ENCODE measurements around the gene HMCN2.
"Not testable (repeated sequence)": the region's sequence is repeated elsewhere in the genome, so short reads cannot be mapped to it uniquely, and the experiment has no call there.

HMCN2 gene

DNA sequence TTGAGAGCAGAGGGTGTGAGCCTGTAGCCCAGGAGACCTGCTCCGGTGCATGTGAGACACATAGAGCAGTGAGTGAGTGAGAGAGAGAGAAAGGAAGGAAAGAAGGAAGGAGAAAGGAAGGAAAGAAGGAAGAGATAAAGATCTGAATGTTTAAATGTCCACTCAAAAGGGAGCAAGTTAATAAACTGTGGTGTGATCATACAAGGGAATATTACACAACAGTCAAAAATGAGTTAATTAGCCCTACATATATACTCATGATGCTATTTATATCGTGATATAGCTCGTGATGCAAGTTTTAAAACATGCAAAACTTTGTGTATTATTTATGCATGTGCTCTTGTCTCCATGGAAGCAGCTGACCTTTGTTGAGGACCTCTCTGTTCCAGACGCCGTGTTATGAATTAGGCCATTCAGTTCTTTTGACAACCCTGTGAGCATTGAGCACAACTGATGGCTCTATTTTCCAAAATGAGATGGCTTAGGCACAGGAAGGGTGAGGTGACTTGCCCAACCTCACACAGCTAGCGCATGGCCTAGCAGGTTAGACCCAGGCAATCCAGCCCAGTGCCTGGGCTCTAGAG lies 70.6 kb downstream of the HMCN2 start:
- TF ChIP-seq, protein P1, sequence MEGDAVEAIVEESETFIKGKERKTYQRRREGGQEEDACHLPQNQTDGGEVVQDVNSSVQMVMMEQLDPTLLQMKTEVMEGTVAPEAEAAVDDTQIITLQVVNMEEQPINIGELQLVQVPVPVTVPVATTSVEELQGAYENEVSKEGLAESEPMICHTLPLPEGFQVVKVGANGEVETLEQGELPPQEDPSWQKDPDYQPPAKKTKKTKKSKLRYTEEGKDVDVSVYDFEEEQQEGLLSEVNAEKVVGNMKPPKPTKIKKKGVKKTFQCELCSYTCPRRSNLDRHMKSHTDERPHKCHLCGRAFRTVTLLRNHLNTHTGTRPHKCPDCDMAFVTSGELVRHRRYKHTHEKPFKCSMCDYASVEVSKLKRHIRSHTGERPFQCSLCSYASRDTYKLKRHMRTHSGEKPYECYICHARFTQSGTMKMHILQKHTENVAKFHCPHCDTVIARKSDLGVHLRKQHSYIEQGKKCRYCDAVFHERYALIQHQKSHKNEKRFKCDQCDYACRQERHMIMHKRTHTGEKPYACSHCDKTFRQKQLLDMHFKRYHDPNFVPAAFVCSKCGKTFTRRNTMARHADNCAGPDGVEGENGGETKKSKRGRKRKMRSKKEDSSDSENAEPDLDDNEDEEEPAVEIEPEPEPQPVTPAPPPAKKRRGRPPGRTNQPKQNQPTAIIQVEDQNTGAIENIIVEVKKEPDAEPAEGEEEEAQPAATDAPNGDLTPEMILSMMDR (conservative IDR thresholded peaks at IDR 0.05) = no peak
- TF ChIP-seq ZFX (IDR thresholded peaks at IDR 0.05) = no peak
- H3K27ac ChIP-seq = no peak overlapping the region

DNA sequence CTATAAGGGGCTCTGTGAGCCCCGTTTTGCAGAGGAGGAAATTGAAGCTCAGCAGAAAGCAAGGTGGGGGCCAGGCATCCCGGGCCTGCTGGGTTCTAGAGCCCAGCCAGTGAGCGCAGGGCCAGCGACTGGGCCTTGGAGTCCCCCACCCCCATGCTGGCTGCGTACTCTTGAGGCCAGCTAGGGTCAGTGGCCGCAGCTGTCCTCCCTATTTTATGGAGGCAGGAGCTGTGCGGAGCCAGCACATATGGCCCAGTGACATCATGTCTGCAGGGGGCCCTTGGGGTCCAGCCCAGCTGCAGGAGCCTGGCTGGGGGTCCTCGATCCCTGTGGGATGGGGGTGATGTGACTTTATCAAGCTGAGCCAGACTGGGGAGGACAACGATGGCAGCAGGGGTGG lies 71.3 kb downstream of the HMCN2 start:
- no peak overlapping the region for H3K27ac ChIP-seq
- TF ChIP-seq ZFX (IDR thresholded peaks at IDR 0.05) = no peak
- TF ChIP-seq, protein P1 (conservative IDR thresholded peaks at IDR 0.05) = no peak

DNA sequence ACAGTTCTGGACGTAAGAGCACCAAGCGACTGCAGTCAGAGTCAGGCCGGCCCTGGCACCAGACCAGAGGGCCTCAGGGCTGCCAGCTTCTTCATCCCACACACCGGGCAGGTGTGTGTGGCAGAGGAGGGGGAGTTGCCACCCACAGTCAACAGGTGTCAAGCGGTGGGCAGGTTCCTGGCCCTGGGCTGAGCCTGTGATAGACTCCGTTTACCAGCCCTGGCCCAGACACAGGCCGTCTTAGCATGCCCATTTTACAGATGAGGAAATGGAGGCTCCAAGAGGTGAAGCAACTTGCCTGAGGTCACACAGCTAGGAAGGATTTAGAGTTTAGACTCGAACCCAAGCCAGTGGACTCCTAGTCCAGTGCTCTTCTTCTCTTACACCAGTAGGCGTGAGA lies 71.8 kb downstream of the HMCN2 start:
- H3K27ac ChIP-seq = no peak overlapping the region
- TF ChIP-seq ZFX (IDR thresholded peaks at IDR 0.05) = no peak
- TF ChIP-seq, protein P1 (conservative IDR thresholded peaks at IDR 0.05) = no peak

DNA sequence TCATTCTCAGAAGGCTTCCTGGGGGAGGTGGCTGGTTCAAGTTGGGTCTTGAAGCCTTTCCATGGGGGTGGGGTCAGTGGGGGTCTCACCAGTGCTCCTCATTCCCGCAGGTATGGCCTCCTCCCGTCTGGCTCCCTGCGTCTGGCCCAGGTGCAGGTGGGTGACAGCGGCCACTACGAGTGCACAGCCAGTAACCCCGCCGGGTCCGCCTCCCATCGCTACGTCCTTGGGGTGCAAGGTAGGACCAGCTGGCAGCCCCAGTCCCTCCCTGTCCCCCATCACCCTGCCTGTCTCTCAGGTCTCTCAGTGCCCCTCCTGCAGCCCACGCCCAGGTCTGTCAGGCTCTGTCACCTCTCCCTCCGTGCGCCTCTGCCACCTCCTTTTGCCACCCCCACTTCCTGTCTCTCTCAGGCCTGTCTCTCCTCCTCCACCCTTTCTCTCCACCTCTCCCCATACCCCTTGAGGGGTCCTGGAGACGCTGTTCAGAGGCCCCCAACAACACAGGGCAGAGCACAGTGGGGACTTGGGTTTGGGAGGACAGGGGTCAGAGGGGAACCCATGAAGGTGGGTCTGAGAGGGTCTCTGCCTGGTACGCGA lies 72.3 kb downstream of the HMCN2 start:
- no peak overlapping the region for H3K27ac ChIP-seq
- TF ChIP-seq, protein P1 (conservative IDR thresholded peaks at IDR 0.05) = no peak
- no peak for TF ChIP-seq ZFX (IDR thresholded peaks at IDR 0.05)

DNA sequence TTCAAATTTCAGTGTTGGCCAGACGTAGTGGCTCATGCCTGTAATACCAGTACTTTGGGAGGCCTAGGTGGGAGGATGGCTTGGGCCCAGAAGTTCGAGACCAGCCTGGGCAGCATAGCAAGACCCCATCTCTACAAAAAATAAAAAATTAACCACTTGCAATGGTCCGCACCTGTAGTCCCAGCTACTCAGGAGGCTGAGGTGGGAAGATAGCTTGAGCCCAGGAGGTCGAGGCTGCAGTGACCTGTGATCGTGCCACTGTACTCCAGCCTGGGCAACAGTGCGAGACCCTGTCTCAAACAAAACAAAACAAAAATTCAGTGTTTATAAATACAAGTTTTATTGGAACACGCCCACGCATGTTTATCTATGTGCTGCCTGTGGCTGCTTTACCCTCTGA lies 73.3 kb downstream of the HMCN2 start:
- not testable (repeated sequence) for H3K27ac ChIP-seq

DNA sequence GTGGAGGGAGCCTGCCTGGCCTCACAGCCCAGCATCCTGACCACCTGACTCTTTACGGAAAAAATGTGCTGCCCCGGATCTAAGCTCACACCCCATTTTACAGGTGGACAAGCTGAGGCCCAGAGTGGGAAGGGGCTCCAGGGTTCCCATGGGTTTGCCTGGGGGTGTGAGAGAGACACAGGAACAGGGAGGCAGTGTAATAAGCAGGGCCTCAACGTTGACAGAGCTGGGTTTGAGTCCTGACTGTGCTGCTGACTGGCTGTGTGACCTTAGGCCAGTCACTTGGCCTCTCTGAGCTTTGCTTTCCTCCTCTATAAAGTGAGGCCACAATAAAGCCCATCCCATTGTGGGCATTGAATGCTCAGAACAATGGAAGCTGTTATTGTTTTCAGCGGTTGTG lies 73.7 kb downstream of the HMCN2 start:
- TF ChIP-seq ZFX (IDR thresholded peaks at IDR 0.05) = no peak
- TF ChIP-seq, protein P1 (conservative IDR thresholded peaks at IDR 0.05) = no peak
- no peak overlapping the region for H3K27ac ChIP-seq

DNA sequence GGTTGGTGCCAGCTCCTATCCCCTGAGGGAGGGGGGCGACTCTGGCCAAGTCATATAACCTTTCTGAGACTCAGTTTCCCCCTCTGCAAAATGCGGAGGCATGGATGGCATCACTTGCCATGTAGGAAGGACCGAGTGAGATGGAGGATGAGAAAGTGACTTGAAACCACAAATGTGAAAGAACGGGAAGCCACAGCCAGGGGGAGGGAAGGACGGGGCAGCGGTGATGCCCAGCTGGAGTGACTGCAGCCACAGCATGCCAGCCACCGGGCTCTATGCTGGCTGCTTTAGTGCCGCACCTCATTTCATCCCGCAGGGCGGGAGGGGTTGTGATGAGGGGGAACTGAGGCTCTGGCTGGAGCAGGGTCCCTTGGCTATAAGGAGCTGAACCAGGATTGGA lies 74.5 kb downstream of the HMCN2 start:
- H3K27ac ChIP-seq = no peak overlapping the region
- TF ChIP-seq ZFX (IDR thresholded peaks at IDR 0.05) = no peak
- TF ChIP-seq, protein P1 (conservative IDR thresholded peaks at IDR 0.05) = no peak

DNA sequence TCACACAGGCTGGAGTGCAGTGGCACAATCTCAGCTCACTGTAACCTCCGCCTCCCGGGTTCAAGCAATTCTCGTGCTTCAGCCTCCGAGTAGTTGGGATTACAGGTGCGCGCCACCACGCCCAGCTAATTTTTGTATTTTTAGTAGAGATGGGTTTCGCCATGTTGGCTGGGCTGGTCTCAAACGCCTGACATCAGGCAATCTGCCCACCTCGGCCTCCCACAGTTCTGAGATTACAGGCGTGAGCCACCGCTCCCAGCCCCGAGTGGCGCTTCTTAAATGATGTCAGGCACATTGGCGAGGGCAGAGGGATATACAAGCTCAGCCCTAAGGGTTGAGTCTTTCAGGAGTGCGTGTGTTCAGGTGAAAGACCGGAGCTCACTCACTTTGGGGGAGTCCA lies 75.0 kb downstream of the HMCN2 start:
- H3K27ac ChIP-seq = not testable (repeated sequence)
